ENCODE results near the gene LPIN2.
A peak's percentile ranks its signal among the peaks of the same experiment; 100 is the strongest.
"Not testable (repeated sequence)": the region's sequence is repeated elsewhere in the genome, so short reads cannot be mapped to it uniquely, and the experiment has no call there.

LPIN2 gene

GRCh38 chr18:3029215-3029952 lies 16.4 kb upstream of the LPIN2 start:
- Histone ChIP-seq H3K9ac (no peak overlapping the region), H3K4me2 (ENCODE audit: low read length) (no peak overlapping the region), H2AFZ (peak overlapping the region; percentile 48), H3K79me2 (no peaks in the 10 kb centered on the region), H3K36me3 (ENCODE audit: control insufficient read depth, insufficient read depth, low read length) (no peaks in the 10 kb centered on the region), H3K9me3 (ENCODE audit: control insufficient read depth, low read length) (no peaks in the 10 kb centered on the region), H3K27ac (no peak overlapping the region), H3K4me1 (no peaks in the 10 kb centered on the region), H3K27me3 (ENCODE audit: control insufficient read depth, insufficient read depth, low read length) (no peaks in the 10 kb centered on the region), H3K4me3 (ENCODE audit: low read depth, low read length) (no peak overlapping the region)
- TF ChIP-seq, protein P1, sequence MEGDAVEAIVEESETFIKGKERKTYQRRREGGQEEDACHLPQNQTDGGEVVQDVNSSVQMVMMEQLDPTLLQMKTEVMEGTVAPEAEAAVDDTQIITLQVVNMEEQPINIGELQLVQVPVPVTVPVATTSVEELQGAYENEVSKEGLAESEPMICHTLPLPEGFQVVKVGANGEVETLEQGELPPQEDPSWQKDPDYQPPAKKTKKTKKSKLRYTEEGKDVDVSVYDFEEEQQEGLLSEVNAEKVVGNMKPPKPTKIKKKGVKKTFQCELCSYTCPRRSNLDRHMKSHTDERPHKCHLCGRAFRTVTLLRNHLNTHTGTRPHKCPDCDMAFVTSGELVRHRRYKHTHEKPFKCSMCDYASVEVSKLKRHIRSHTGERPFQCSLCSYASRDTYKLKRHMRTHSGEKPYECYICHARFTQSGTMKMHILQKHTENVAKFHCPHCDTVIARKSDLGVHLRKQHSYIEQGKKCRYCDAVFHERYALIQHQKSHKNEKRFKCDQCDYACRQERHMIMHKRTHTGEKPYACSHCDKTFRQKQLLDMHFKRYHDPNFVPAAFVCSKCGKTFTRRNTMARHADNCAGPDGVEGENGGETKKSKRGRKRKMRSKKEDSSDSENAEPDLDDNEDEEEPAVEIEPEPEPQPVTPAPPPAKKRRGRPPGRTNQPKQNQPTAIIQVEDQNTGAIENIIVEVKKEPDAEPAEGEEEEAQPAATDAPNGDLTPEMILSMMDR (IDR thresholded peaks at IDR 0.05), result no peak

- not testable (repeated sequence) for H3K79me2 ChIP-seq; H2AFZ ChIP-seq; H3K4me2 ChIP-seq (ENCODE audit: low read length); H3K36me3 ChIP-seq (ENCODE audit: control insufficient read depth, insufficient read depth, low read length); H3K27ac ChIP-seq; H3K4me1 ChIP-seq; H3K4me3 ChIP-seq (ENCODE audit: low read depth, low read length); H3K27me3 ChIP-seq (ENCODE audit: control insufficient read depth, insufficient read depth, low read length); H3K9ac ChIP-seq; H3K9me3 ChIP-seq (ENCODE audit: control insufficient read depth, low read length)
Observed at GRCh38 chr18:3028115-3028514, 15.2 kb upstream of the LPIN2 start.

DNA sequence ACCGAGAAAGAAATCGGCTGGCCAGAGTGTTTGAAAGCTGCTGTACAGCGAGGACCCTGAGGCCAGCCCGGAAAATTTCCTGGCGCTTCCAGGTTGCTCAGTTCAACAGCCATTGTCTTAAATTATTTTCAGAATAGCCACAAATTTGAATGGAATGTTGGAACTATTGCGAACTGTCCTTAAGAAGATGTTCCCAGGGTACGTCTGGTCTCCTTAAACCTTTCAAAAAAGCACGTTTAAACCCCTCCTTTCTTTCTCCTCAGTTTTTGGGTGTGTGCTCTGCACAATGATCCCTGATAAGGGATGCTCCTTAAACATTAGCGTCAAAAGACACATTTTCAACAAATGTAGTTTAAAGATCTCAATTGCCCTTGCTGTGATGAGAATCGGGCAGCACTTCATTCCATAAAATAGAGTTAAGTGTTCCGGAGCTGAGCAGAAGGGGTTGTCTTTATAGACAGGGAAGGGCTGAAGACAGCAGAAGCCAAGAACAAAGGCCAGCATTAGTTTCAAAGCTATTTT lies 14.5 kb upstream of the LPIN2 start:
- H3K27me3 ChIP-seq (ENCODE audit: control insufficient read depth, insufficient read depth, low read length), result no peaks in the 10 kb centered on the region
- no peak overlapping the region for H3K27ac ChIP-seq
- H3K9ac ChIP-seq, result no peak overlapping the region

DNA sequence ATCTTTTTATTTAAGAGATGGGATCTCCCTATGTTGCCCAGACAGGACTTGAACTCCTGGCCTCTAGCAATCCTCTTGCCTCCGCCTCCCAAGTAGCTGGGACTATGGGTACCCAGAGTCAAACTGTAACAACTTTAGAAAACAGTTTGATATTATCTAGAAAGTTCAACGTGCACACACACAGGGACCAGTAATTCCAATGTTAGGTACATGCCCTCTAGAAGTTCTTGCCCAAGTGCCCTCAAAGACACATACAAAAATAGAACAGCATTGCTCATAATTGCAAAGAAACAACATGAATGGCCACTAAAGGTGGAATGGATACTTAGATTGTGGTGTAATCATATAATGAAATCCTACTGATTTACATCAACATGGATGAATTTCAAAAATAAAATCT lies 12.6 kb upstream of the LPIN2 start:
- Histone ChIP-seq H3K27ac (no peak overlapping the region), H3K4me2 (ENCODE audit: low read length) (no peak overlapping the region), H3K9ac (no peak overlapping the region), H3K4me3 (ENCODE audit: low read depth, low read length) (no peak overlapping the region), H3K36me3 (ENCODE audit: control insufficient read depth, insufficient read depth, low read length) (no peaks in the 10 kb centered on the region), H2AFZ (no peak overlapping the region), H3K9me3 (ENCODE audit: control insufficient read depth, low read length) (no peaks in the 10 kb centered on the region), H3K27me3 (ENCODE audit: control insufficient read depth, insufficient read depth, low read length) (no peaks in the 10 kb centered on the region), H3K4me1 (no peaks in the 10 kb centered on the region), H3K79me2 (no peaks in the 10 kb centered on the region)
- TF ChIP-seq, protein P1 (IDR thresholded peaks at IDR 0.05), result no peak

More for the DNA sequence above, 14.5 kb upstream of the LPIN2 start:
- Histone ChIP-seq H3K9me3 (ENCODE audit: control insufficient read depth, low read length) (no peaks in the 10 kb centered on the region), H3K36me3 (ENCODE audit: control insufficient read depth, insufficient read depth, low read length) (no peaks in the 10 kb centered on the region), H3K4me3 (ENCODE audit: low read depth, low read length) (no peak overlapping the region), H2AFZ (no peak overlapping the region), H3K79me2 (no peaks in the 10 kb centered on the region), H3K4me2 (ENCODE audit: low read length) (no peak overlapping the region), H3K4me1 (no peaks in the 10 kb centered on the region)
- TF ChIP-seq, protein P1 (IDR thresholded peaks at IDR 0.05), result no peak

- H3K9me3 ChIP-seq (ENCODE audit: control insufficient read depth, low read length); H2AFZ ChIP-seq; H3K27me3 ChIP-seq (ENCODE audit: control insufficient read depth, insufficient read depth, low read length); H3K4me1 ChIP-seq; H3K36me3 ChIP-seq (ENCODE audit: control insufficient read depth, insufficient read depth, low read length); H3K9ac ChIP-seq; H3K4me3 ChIP-seq (ENCODE audit: low read depth, low read length); H3K27ac ChIP-seq; H3K4me2 ChIP-seq (ENCODE audit: low read length); H3K79me2 ChIP-seq: not testable (repeated sequence)
Observed at GRCh38 chr18:3023603-3024002, 10.7 kb upstream of the LPIN2 start.
